T-helper 1 cell treated with Interleukin-12 subunit alpha and Interleukin-12 subunit beta and Interleukin-4 antibody, amounts not matched to agents 30 μg/mL and 1 μg/mL, for 36 hours (primary cell): ENCODE results near the gene ARHGAP20.

Source experiments
- H3K27ac Mint-ChIP-seq: one replicate; pipeline ENCODE4 v1.8.0; 2021; ENCODE audit warnings: mild to moderate bottlenecking, mixed read lengths
- H3K27me3 Mint-ChIP-seq: one replicate; pipeline ENCODE4 v1.8.0; 2021; ENCODE audit warnings: low read depth, mixed read lengths
- H3K36me3 Mint-ChIP-seq: one replicate; pipeline ENCODE4 v1.8.0; 2021; ENCODE audit warnings: low read depth, mixed read lengths
- H3K4me1 Mint-ChIP-seq: one replicate; pipeline ENCODE4 v1.8.0; 2021; ENCODE audit warnings: low read depth, mixed read lengths
- H3K4me3 Mint-ChIP-seq: one replicate; pipeline ENCODE4 v1.8.0; 2021; ENCODE audit warnings: mild to moderate bottlenecking, moderate library complexity, mixed read lengths
- H3K9me3 Mint-ChIP-seq: one replicate; pipeline ENCODE4 v1.8.0; 2021; ENCODE audit warnings: mixed read lengths

The ARHGAP20 gene

GRCh38 chr11:110564676-110565356 lies 147.4 kb downstream of the ARHGAP20 start:
- Mint-ChIP-seq H3K4me3 (no peak overlapping the region), H3K27me3 (peaks cover 9% of the 10 kb centered on the region), H3K36me3 (no peaks in the 10 kb centered on the region), H3K27ac (no peak overlapping the region), H3K9me3 (no peaks in the 10 kb centered on the region), H3K4me1 (no peaks in the 10 kb centered on the region)

DNA sequence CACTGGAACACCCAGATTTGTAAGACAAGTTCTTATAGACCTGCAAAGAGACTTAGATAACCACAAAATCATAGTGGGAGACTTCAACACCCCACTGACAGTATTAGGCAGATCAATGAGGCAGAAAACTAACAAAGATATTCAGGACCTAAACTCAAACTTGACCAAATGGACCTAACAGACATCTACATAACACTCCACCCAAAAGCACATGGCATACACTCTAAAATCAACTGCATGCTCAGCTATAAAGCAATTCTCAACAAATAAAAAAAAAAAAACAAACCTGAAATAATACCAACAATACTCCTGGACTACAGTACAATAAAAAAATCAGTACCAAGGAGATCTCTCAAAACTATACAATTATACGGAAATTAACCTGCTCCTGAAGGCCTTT lies 167.5 kb downstream of the ARHGAP20 start:
- H3K27me3 Mint-ChIP-seq, result peaks cover 10% of the 10 kb centered on the region
- no peaks in the 10 kb centered on the region for H3K4me1 Mint-ChIP-seq
- H3K9me3 Mint-ChIP-seq, result no peaks in the 10 kb centered on the region
- H3K4me3 Mint-ChIP-seq, result no peak overlapping the region
- no peaks in the 10 kb centered on the region for H3K36me3 Mint-ChIP-seq
- H3K27ac Mint-ChIP-seq, result no peak overlapping the region

- H3K9me3 Mint-ChIP-seq, result peaks cover 3% of the 10 kb centered on the region
- H3K27me3 Mint-ChIP-seq, result no peaks in the 10 kb centered on the region
- no peak overlapping the region for H3K27ac Mint-ChIP-seq
- H3K36me3 Mint-ChIP-seq, result no peaks in the 10 kb centered on the region
- H3K4me1 Mint-ChIP-seq, result peaks cover 2% of the 10 kb centered on the region
- H3K4me3 Mint-ChIP-seq, result no peak overlapping the region
These were observed 174.1 kb downstream of the ARHGAP20 start for GRCh38 chr11:110538154-110538553.

GRCh38 chr11:110530900-110531741 lies 181.1 kb downstream of the ARHGAP20 start:
- Mint-ChIP-seq H3K4me3 (no peak overlapping the region), H3K9me3 (peaks cover 21% of the 10 kb centered on the region), H3K27me3 (peaks cover 6% of the 10 kb centered on the region), H3K36me3 (peaks cover 4% of the 10 kb centered on the region), H3K4me1 (peaks cover 9% of the 10 kb centered on the region), H3K27ac (no peak overlapping the region)

GRCh38 chr11:110529043-110529442 lies 183.2 kb downstream of the ARHGAP20 start:
- Mint-ChIP-seq H3K4me1 (peaks cover 8% of the 10 kb centered on the region), H3K27ac (no peak overlapping the region), H3K36me3 (peaks cover 4% of the 10 kb centered on the region), H3K9me3 (peaks cover 21% of the 10 kb centered on the region), H3K4me3 (no peak overlapping the region), H3K27me3 (peaks cover 6% of the 10 kb centered on the region)

GRCh38 chr11:110527146-110527545 lies 185.1 kb downstream of the ARHGAP20 start:
- no peak overlapping the region for H3K4me3 Mint-ChIP-seq

More at GRCh38 chr11:110527146-110527545, 185.1 kb downstream of the ARHGAP20 start:
- peaks cover 22% of the 10 kb centered on the region for H3K9me3 Mint-ChIP-seq
- no peak overlapping the region for H3K27ac Mint-ChIP-seq
- peaks cover 6% of the 10 kb centered on the region for H3K27me3 Mint-ChIP-seq
- H3K36me3 Mint-ChIP-seq, result peaks cover 4% of the 10 kb centered on the region
- H3K4me1 Mint-ChIP-seq, result peaks cover 10% of the 10 kb centered on the region
